ENCODE results near the gene ODAD4. TPM values are rescaled to one million over a fixed set of nuclear protein-coding genes. Genes with fewer than 3 reads are reported as not detected.
A peak's percentile ranks its signal among the peaks of the same experiment; 100 is the strongest.

The ODAD4 gene, protein sequence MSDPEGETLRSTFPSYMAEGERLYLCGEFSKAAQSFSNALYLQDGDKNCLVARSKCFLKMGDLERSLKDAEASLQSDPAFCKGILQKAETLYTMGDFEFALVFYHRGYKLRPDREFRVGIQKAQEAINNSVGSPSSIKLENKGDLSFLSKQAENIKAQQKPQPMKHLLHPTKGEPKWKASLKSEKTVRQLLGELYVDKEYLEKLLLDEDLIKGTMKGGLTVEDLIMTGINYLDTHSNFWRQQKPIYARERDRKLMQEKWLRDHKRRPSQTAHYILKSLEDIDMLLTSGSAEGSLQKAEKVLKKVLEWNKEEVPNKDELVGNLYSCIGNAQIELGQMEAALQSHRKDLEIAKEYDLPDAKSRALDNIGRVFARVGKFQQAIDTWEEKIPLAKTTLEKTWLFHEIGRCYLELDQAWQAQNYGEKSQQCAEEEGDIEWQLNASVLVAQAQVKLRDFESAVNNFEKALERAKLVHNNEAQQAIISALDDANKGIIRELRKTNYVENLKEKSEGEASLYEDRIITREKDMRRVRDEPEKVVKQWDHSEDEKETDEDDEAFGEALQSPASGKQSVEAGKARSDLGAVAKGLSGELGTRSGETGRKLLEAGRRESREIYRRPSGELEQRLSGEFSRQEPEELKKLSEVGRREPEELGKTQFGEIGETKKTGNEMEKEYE
- total RNA-seq, result 1 to 10 TPM; 3.7 to 5.4 (median 5.2) TPM

GRCh38 chr17:41930009-41930832 is at the start of gene ODAD4:
TSS of gene ODAD4 (plus strand) at chr17:41930617. CDS start at chr17:41930724, 107 bp downstream.
- WGBS, 2 donors, result 1 to 2% methylated on average over 43 of the region's 43 CpGs
- Histone ChIP-seq H3K27ac (peak within 1 kb of the TSS; percentile 76 to 87 (median 86)), H3K4me1 (peaks cover 0 to 21% (median 7%) of the 10 kb centered on the region in 4 donors)

GRCh38 chr17:41882756-41883155 is 47.7 kb upstream of the ODAD4 start:
- Histone ChIP-seq H3K27me3 (no peaks in the 10 kb centered on the region), H3K36me3 (peaks cover 0 to 94% (median 40%) of the 10 kb centered on the region in 3 donors), H3K27ac (no peak overlapping the region), H3K9me3 (no peaks in the 10 kb centered on the region), H3K4me1 (no peaks in the 10 kb centered on the region), H3K4me3 (no peak overlapping the region)
- TF ChIP-seq POLR2A (IDR thresholded peaks at IDR 0.05) (no peak), EP300 (IDR thresholded peaks at IDR 0.05) (no peak), CTCF (IDR thresholded peaks at IDR 0.05) (no peak)
- no peak for DNase-seq (ENCODE audit: low spot score in 2 of 2)
- WGBS, 2 donors, result 83 to 87% methylated on average over 6 of the region's 6 CpGs

More at GRCh38 chr17:41930009-41930832, at the start of gene ODAD4:
- H3K36me3 ChIP-seq, result peaks cover 0 to 9% (median 0%) of the 10 kb centered on the region in 3 donors
- peak; percentile 93 to 94 for DNase-seq (ENCODE audit: low spot score in 2 of 2)
- no peaks in the 10 kb centered on the region for H3K27me3 ChIP-seq
- no peaks in the 10 kb centered on the region for H3K9me3 ChIP-seq
- H3K4me3 ChIP-seq, result peak within 1 kb of the TSS; percentile 46 to 61 (median 55)
- peak; percentile 84 to 94 for TF ChIP-seq EP300 (IDR thresholded peaks at IDR 0.05)
- peak; percentile 39 to 75 for TF ChIP-seq POLR2A (IDR thresholded peaks at IDR 0.05)
- TF ChIP-seq CTCF (IDR thresholded peaks at IDR 0.05), result peak; percentile 31 to 85 (median 53)

GRCh38 chr17:41885733-41886132 is 44.7 kb upstream of the ODAD4 start:
- 71 to 81% methylated on average over 6 of the region's 6 CpGs for WGBS, 2 donors
- DNase-seq (ENCODE audit: low spot score in 2 of 2), result no peak
- no peaks in the 10 kb centered on the region for H3K9me3 ChIP-seq
- peaks cover 0 to 94% (median 39%) of the 10 kb centered on the region in 3 donors for H3K36me3 ChIP-seq
- no peak overlapping the region for H3K27ac ChIP-seq
- H3K27me3 ChIP-seq, result no peaks in the 10 kb centered on the region
- no peak for TF ChIP-seq POLR2A (IDR thresholded peaks at IDR 0.05)
- TF ChIP-seq CTCF (IDR thresholded peaks at IDR 0.05), result no peak
- no peak for TF ChIP-seq EP300 (IDR thresholded peaks at IDR 0.05)
- no peaks in the 10 kb centered on the region for H3K4me1 ChIP-seq
- no peak overlapping the region for H3K4me3 ChIP-seq

DNA sequence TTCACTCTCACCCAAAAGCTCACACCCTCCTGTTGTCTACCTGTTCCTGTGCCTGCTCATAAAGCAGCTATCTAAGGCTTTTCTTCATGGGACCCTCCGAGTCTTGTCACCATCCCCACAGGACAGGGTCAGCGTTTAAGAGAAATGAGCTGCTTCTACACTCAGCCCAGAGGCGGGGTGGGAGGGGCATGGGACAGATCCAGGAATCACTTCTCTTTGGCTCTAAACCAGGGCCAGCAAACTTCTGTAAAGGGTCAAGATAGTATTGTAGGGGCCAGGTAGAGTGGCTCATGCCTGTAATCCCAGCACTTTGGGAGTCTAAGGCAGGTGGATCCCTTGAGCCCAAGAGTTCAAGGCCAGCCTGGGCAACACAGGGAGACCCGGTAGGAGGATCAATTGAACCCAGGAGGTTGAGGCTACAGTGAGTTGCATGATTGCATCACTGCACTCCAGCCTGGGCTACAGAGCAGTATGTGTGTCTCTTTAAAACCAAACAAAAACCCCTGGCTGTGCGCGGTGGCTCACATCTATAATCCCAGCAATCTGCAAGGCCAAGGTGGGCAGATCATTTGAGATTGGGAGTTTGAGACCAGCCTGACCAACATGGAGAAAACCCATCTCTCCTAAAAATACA is 42.0 kb upstream of the ODAD4 start:
- H3K36me3 ChIP-seq, result peaks cover 4 to 97% (median 53%) of the 10 kb centered on the region in 3 donors
- H3K9me3 ChIP-seq, result no peaks in the 10 kb centered on the region
- H3K4me3 ChIP-seq, result no peak overlapping the region
- DNase-seq (ENCODE audit: low spot score in 2 of 2), result no peak
- H3K4me1 ChIP-seq, result no peaks in the 10 kb centered on the region
- 77 to 90% methylated on average over 6 of the region's 6 CpGs for WGBS, 2 donors
- H3K27me3 ChIP-seq, result no peaks in the 10 kb centered on the region
- no peak overlapping the region for H3K27ac ChIP-seq
- no peak for TF ChIP-seq POLR2A (IDR thresholded peaks at IDR 0.05)

Data from tibial nerve (tissue), 4 donors.